Measurements from ENCODE around the gene DOCK8. TPM values are rescaled to one million over a fixed set of nuclear protein-coding genes. Genes with fewer than 3 reads are reported as not detected.

The DOCK8 gene
- total RNA-seq, 6 experiments from 2014 or later: 0.05 to 0.34 (median 0.20) TPM

DNA sequence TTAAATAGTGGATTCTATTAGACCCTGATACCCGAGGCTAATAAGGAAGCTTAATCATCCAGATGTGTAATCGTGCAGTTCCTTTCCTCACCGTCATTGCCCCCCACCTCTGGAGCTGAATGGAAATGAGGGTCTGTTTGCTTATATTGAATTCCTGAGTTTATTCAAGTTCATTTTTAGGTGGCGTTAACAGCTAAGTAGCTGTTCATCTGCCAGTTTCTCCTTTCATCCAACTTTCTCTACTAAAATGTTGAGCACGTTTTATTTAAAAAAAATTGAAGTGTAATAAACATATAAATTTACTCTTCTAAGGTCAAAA lies 291.0 kb downstream of the DOCK8 start:
- Mint-ChIP-seq H3K27me3 (ENCODE audit: insufficient read depth) (peaks cover 18% of the 10 kb centered on the region), H3K27ac (no peak overlapping the region), H3K36me3 (ENCODE audit: low read depth) (no peaks in the 10 kb centered on the region), H3K4me1 (ENCODE audit: low read depth) (no peaks in the 10 kb centered on the region), H3K9me3 (no peaks in the 10 kb centered on the region), H3K4me3 (no peak overlapping the region)
- TF ChIP-seq, protein P1, sequence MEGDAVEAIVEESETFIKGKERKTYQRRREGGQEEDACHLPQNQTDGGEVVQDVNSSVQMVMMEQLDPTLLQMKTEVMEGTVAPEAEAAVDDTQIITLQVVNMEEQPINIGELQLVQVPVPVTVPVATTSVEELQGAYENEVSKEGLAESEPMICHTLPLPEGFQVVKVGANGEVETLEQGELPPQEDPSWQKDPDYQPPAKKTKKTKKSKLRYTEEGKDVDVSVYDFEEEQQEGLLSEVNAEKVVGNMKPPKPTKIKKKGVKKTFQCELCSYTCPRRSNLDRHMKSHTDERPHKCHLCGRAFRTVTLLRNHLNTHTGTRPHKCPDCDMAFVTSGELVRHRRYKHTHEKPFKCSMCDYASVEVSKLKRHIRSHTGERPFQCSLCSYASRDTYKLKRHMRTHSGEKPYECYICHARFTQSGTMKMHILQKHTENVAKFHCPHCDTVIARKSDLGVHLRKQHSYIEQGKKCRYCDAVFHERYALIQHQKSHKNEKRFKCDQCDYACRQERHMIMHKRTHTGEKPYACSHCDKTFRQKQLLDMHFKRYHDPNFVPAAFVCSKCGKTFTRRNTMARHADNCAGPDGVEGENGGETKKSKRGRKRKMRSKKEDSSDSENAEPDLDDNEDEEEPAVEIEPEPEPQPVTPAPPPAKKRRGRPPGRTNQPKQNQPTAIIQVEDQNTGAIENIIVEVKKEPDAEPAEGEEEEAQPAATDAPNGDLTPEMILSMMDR (IDR thresholded peaks at IDR 0.05): no peak
- no peak for DNase-seq

- TF ChIP-seq, protein P1 (IDR thresholded peaks at IDR 0.05): no peak
- no peak overlapping the region for H3K4me3 Mint-ChIP-seq
- no peaks in the 10 kb centered on the region for H3K4me1 Mint-ChIP-seq (ENCODE audit: low read depth)
- no peaks in the 10 kb centered on the region for H3K36me3 Mint-ChIP-seq (ENCODE audit: low read depth)
- H3K27me3 Mint-ChIP-seq (ENCODE audit: insufficient read depth): peaks cover 18% of the 10 kb centered on the region
- no peak overlapping the region for H3K27ac Mint-ChIP-seq
- no peaks in the 10 kb centered on the region for H3K9me3 Mint-ChIP-seq
- no peak for DNase-seq
Observed at GRCh38 chr9:506281-506680, 291.6 kb downstream of the DOCK8 start.

- no peak overlapping the region for H3K4me3 Mint-ChIP-seq
- TF ChIP-seq, protein P1 (IDR thresholded peaks at IDR 0.05): no peak
- no peaks in the 10 kb centered on the region for H3K36me3 Mint-ChIP-seq (ENCODE audit: low read depth)
- H3K4me1 Mint-ChIP-seq (ENCODE audit: low read depth): no peaks in the 10 kb centered on the region
- H3K27ac Mint-ChIP-seq: no peak overlapping the region
- no peaks in the 10 kb centered on the region for H3K9me3 Mint-ChIP-seq
- peaks cover 8% of the 10 kb centered on the region; the same call in 1 of the 2 replicates for H3K27me3 Mint-ChIP-seq (ENCODE audit: insufficient read depth)
- DNase-seq: no peak
Observed at GRCh38 chr9:511861-512260, 297.2 kb downstream of the DOCK8 start.

DNA sequence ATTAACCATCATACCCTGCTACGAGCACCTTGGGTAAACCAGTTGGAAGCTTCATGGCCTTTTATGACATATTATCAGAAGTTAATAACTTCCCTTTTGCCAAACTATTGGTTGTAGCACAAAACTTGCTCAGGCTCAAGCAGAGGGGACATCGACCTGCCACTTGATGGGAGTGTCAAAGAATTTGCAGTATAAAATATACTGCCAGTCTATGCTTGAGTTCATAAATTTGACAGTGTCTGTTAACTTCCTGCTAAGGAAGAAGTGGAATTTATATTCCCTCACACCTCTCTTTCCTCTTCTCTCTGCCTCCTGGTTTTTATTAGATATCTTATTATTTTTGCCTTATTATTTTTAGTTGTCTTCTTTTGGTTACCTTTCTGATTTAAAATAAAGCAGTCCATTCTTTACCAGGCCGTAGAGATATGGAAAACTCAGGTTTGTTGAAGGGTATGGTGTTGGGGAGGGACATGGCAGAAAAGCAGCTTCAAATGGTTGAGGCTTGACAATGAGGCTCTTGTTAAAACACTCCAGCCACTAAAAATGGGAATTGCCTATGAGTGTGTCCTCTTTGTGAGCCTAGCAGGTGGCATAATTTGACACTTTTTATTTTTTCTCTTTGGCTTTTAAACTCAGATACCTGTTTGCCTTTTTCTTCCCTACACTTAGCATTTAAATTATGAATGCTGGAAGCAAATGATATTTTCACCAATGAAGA lies 298.0 kb downstream of the DOCK8 start:
- TF ChIP-seq, protein P1 (IDR thresholded peaks at IDR 0.05): no peak
- no peak overlapping the region for H3K27ac Mint-ChIP-seq
- DNase-seq: no peak
- H3K4me3 Mint-ChIP-seq: no peak overlapping the region
- H3K36me3 Mint-ChIP-seq (ENCODE audit: low read depth): no peaks in the 10 kb centered on the region
- no peaks in the 10 kb centered on the region for H3K4me1 Mint-ChIP-seq (ENCODE audit: low read depth)
- H3K27me3 Mint-ChIP-seq (ENCODE audit: insufficient read depth): peaks cover 9% of the 10 kb centered on the region; the same call in 1 of the 2 replicates
- H3K9me3 Mint-ChIP-seq: no peaks in the 10 kb centered on the region

Other genes with a start within 250 kb of the DOCK8 start
- 1 to 10 TPM; 5.8 to 8.9 (median 7.4) TPM for gene WASHC1, start 185.4 kb upstream of the DOCK8 start, total RNA-seq (2021; fragmentation: NEBNext Ultra II Directional; extraction: Animal tissue kit (Norgen Biotek cat#: 25700))
- 1 to 10 TPM in 1 of 6 experiments, under 1 TPM in 5; 0.34 to 1.1 (median 0.39) TPM for gene FOXD4, start 96.4 kb upstream of the DOCK8 start, total RNA-seq (2021; fragmentation: NEBNext Ultra II Directional; extraction: Animal tissue kit (Norgen Biotek cat#: 25700))
- gene ZNG1A, start 35.8 kb upstream of the DOCK8 start, total RNA-seq (2021; fragmentation: NEBNext Ultra II Directional; extraction: Animal tissue kit (Norgen Biotek cat#: 25700)): 10 to 100 TPM; 20.1 to 27.7 (median 24.6) TPM

All from HFFc6 (cell line).